Bone marrow (tissue), 2 donors: ENCODE data around the gene SYT15.
"Not testable (repeated sequence)": the region's sequence is repeated elsewhere in the genome, so short reads cannot be mapped to it uniquely, and the experiment has no call there.

Experiments
- DNase-seq, 2 donors: peaks; one replicate each; lab custom pipeline; 2025; lab: John Stamatoyannopoulos, UW

SYT15 gene

DNA sequence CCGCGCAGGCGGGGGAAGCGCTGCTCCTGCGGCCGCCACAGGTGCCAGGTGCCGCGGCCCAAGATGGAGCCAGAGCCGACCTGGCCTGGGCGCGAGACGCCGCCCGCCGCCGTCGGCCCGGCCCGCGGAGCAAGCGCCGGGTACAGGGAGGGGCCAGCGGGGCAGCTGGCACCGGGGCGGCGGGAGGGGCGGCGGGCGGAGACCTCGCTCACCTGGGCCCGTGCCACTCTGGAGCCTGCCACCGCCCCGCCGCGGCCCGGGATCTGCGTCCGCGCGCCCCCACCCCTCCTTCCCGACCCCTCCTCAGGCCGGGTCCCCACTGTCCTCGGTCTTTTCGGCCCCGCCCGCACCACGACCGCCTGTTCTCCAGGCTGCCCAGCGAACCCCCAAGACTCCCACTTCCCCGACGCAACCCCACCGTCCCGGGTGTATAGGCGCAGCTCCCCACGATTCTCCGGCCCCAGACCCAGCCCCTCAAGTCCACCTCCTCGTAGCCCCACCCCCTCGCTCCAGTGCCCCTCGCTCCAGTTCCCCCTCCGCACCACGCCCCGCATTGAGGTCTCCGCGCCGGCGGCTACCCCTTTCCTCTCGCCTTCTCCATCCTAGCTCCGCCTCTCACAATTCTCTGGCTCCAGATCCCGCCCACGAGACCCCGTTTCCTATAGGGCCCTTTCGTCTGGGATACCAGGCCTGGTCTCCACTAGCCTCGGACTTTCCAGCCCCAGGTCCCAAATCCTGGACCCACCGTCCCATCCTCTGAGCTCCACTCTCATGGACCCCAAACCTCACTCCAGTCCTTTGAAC lies 22.2 kb upstream of the SYT15 start, which contains the start of gene GPRIN2:
TSS of gene GPRIN2 (minus strand) at position 144 of the 804 bp plus-strand sequence. CDS start 5,922 bp downstream, outside the sequence.
- DNase-seq = no peak

DNA sequence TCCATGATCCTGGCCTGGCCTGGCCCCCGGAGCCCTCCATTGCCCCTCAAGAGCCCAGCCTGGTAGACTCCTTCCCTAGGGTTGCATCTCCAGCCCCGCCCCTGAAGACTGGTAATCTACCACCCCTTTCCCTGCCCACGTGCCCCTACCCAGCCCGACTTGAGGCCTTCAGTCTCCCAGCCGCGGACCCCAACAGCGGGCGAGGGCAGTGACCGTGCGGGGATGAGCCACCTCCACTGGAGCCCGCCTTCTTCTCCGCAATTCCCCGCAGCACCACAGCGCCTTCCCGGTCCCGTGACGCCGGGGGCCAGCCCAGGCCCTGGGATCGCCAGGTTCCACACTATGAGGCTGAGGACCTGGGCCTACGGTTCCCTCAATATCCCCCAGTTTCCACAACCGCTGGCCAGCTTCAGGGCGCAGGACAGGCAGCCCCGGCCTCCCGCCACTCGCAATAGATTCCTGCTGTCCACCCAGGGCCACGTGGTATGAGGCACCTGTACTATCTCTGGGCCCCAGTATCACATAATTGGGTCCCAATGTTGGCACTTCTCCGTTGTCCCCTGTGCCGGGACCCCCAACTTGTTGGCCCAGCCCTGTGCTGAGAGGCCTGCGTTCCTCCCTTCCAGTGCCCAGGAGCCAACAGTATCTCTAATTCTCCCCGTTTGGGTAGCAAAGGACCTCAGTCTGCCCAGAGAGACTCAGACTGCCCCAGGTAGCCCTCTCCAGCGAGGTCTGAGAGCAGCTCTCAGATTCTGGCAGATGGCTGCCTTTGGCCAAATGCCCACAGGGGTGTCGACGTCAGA lies 21.4 kb upstream of the SYT15 start:
- no peak for DNase-seq

GRCh38 chr10:46558122-46558391 lies 20.9 kb upstream of the SYT15 start:
- no peak for DNase-seq

- no peak for DNase-seq
Observed at GRCh38 chr10:46558392-46559185, 20.3 kb upstream of the SYT15 start.

DNA sequence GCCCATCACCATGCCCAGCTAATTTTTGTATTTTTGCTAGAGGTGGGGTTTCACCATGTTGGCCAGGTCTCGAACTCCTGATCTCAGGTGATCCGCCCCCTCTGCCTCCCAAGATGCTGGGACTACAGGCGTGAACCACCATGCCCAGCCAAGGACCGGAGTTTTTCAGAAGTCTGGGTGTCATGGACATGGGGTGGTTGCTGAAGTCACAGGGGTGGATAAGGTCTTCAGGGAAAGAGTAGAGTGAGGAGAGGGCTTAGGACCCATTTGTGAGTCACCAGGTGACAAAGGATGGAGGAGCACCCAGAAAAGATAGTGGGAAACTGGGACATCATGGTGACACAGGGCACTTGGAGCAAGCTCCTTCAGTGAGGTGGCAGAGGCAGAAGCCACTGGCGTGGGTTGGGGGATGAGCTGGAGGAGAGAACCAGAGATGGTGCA lies 19.7 kb upstream of the SYT15 start:
- no peak for DNase-seq

DNA sequence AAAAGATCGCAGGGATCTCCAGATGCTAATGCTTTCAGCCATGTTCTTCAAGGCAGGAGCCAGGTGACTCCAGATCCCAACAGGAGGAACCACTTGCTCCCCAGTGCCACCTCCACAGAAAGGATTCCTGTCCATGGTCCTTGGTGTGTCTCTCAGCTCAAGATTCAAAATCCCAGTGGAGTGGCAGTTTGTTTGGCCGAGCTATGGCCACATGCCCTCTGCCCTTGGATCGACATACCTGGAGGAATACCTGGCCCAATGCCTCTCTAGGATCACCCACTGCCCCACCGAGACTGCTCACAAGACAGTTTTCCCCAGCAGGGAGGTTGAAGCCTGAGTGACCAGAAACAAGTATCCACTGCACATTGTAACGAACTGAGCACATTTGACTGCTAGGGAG lies 18.5 kb upstream of the SYT15 start:
- no peak for DNase-seq

DNA sequence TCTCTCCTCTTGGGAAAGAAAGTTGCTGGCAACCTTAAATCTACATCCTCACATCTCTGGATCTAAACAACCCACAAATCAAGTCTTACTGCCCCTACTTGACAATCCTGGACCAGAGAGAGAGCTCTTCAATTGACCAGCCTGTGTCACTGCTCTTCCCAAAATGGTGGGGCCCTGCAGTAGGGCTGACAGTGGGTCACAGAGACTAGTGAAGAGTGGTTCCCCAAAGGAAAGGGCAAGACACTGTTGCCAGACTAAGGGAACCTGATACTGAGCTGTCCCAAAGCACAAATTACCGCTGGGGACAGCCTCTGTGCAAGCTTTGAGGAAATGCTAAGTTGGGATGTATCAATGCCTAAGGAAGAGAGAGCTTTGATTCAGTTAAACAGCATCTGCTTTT lies 18.0 kb upstream of the SYT15 start:
- DNase-seq = no peak

DNA sequence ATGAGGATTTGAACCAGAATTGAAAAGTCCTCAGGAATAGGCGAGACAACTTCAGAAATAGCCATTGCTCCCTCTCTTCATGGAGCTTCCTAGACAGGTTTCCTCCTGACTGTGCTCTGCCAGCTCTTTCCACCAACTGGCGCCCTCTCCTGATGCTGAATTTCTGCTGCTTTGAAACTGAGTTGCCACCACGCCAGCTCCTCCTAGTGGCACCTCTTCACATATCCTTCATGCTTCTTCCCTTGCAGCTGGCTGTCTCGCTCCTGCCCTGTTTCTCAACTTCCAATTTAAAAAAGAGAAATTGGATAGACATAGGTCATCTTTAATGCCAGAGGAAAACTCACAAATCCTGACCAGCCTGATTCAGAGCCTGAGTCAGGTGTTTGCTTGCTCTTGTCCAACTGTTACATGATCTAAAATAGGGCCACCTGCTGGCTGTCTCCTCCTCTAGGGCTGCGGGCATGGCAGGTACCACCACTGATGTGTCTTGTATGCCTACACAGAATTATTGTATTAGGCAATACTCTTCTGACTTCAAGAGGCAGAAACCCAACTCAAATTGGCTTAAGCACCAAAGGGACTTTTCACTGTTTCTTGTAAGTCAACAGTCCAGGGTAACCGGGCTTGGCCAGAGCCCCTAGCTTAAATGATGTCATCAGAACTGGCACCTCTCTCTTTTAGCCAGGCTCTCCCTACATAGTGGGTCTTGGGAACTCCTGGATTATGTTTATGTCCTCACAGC lies 13.2 kb upstream of the SYT15 start:
- peak in 1 of 2 donors; percentile 57 for DNase-seq

- DNase-seq = not testable (repeated sequence)
Observed at GRCh38 chr10:46567151-46567550, 11.8 kb upstream of the SYT15 start.

GRCh38 chr10:46570655-46571054 lies 8.3 kb upstream of the SYT15 start:
- not testable (repeated sequence) for DNase-seq

DNA sequence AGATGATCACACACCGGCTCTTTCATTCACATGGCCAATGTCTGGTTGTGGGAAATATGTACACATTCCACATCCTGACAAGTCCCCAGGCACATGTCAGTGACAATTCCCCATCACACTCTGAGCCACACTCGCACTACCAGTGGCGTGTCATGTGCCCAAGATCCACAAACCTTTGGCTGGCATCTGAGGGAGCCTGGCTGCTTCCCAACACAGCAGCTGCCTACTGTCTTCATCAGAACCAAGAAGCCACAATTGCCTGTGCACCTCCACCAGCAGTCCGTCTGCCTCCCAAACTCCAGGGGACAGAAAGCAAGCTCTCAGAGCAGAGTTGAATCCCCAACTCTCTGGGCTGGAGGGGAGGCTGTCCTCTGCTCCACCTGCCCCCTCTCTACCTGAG lies 6.2 kb upstream of the SYT15 start:
- not testable (repeated sequence) for DNase-seq

- not testable (repeated sequence) for DNase-seq
Observed at GRCh38 chr10:46573314-46573713, 5.6 kb upstream of the SYT15 start.

DNA sequence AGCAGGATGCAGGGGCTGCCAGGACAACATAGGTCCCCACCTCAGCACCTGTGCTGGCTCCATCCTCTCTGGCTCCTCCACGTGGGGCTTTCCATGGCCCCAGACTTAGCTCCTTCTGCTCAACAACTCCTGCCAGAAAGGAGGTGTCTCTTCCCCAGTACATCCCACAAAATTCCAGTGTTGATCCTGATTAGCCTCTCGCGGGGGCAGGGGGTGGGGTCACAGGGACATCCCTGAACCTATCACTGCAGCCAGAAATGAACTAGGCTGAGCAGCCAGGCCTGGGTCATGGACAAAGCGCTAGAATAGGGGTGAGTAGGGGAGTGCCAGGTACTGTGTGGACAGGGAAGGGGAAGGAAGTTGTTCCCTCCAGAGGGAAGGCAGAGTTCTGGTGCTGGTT lies 5.0 kb upstream of the SYT15 start:
- DNase-seq = not testable (repeated sequence)

GRCh38 chr10:46577624-46578473 lies 1.1 kb upstream of the SYT15 start:
- DNase-seq = not testable (repeated sequence)

GRCh38 chr10:46579378-46579777 lies 450 bp downstream of the SYT15 start:
- not testable (repeated sequence) for DNase-seq

GRCh38 chr10:46581997-46582396 lies 3.1 kb downstream of the SYT15 start:
- not testable (repeated sequence) for DNase-seq

GRCh38 chr10:46582568-46582967 lies 3.6 kb downstream of the SYT15 start:
- DNase-seq = not testable (repeated sequence)

DNA sequence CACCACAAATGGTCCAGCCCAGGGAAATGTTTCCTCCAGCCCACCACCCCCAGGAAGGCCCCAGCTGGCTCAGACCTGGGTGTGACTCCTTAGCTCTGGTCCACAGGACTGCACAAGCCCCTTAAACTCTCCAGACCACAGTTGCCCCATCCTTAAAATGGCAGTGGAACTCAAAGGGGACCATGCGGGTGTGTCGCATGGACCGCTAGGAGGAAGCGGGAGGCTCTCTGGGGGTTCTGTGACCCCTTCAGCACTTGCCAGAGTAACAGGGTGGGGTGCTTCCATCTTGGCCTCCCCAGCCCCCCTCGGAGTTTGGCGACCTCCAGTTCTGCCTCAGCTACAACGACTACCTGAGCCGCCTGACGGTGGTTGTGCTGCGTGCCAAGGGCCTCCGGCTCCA lies 5.3 kb downstream of the SYT15 start:
- DNase-seq = not testable (repeated sequence)

- not testable (repeated sequence) for DNase-seq
Observed at GRCh38 chr10:46585246-46585645, 6.3 kb downstream of the SYT15 start.

- DNase-seq = not testable (repeated sequence)
Observed at GRCh38 chr10:46587546-46587945, 8.6 kb downstream of the SYT15 start.

DNA sequence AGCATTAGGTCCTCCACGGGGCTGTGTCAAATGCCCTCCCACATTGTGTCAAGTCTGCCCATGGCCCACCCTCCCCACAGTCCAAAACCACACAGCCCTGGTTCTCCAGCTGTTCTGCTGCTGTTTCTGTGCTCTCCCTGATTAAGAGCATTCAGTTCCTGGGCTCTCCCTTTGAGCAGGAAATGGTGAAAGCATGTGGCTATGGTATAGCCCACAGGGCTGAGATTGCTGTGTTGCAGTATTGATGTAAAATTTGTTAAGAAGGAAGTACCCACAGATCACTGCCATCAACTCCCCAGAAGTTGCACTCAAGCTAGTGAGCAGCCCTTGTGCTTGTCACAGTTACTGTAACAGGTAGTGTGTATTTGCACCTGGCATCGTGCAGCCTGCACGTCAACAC lies 9.3 kb downstream of the SYT15 start:
- DNase-seq = not testable (repeated sequence)
